Ovary (tissue), 3 donors: ENCODE data around the gene SRGN.

Experiments used
- EP300 ChIP-seq: sonication (generic); formaldehyde crosslinking; IDR thresholded peaks from one replicate; pipeline ENCODE4 v1.6.1; 2017; ENCODE audit warnings: antibody characterized with exemption
- POLR2A ChIP-seq: fragments of 450-650 bp; IDR thresholded peaks from one replicate; pipeline ENCODE4 v1.6.1; 2017; ENCODE audit warnings: antibody characterized with exemption, mild to moderate bottlenecking, moderate library complexity
- TF ChIP-seq, protein P1 (sequence below), 3 donors: fragments of 450-650 bp in 2 of 3; fragments of 200-600 bp in 1 of 3; IDR thresholded peaks; one replicate each; pipeline versions ENCODE4 v1.5.1 to v1.8.0; 2016 to 2022; ENCODE audit warnings: antibody characterized with exemption in 3 of 3, mild to moderate bottlenecking in 1 of 3
- donor health status: DM: no; HTN: no; CAD: no.

DNA sequence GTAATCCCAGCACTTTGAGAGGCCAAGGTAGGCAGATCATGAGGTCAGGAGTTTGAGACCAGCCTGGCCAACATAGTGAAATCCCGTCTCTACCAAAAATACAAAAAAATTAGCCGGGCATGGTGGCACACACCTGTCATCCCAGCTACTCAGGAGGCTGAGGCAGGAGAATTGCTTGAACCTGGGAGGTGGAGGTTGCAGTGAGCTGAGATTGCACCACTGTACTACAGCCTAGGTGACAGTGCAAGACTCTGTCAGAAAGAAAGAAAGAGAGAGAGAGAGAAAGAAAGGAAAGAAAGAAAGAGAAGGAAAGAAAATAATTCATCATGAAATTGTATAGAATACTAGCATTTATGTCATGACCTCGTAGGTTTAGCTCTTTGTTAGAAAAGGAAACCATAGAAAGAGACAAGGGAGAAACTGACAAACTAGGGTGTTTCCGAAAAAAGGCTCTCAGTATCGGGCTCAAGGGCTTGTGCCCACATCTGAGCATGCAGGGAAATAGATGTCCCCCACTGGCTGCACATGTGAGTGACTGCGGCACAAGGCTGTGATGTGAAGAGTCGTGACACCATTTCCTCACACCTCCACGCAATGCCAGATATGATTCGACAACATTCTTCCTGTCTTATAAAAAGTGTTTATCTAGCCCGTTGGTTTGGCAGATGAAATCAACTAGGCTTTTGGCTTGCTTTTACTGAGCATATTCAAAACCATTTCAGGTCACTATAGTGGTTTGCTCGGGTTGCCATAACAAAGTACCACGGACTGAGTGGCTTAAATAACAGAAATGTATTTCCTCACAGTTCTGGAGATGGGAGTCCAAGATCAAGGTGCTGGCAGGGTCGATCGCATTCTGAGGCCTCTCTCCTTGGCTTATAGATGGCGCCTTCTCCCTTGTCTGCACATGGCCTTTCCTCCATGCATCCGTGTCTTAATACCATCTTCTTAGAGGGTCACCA lies 2.0 kb downstream of the SRGN start:
- TF ChIP-seq, protein P1, sequence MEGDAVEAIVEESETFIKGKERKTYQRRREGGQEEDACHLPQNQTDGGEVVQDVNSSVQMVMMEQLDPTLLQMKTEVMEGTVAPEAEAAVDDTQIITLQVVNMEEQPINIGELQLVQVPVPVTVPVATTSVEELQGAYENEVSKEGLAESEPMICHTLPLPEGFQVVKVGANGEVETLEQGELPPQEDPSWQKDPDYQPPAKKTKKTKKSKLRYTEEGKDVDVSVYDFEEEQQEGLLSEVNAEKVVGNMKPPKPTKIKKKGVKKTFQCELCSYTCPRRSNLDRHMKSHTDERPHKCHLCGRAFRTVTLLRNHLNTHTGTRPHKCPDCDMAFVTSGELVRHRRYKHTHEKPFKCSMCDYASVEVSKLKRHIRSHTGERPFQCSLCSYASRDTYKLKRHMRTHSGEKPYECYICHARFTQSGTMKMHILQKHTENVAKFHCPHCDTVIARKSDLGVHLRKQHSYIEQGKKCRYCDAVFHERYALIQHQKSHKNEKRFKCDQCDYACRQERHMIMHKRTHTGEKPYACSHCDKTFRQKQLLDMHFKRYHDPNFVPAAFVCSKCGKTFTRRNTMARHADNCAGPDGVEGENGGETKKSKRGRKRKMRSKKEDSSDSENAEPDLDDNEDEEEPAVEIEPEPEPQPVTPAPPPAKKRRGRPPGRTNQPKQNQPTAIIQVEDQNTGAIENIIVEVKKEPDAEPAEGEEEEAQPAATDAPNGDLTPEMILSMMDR (IDR thresholded peaks at IDR 0.05): no peak
- TF ChIP-seq POLR2A (no peak), EP300 (no peak)
